Measurements from ENCODE around the gene C8G. TPM values are rescaled to one million over a fixed set of nuclear protein-coding genes. Genes with fewer than 3 reads are reported as not detected.

C8G gene
- total and polyA plus RNA-seq, 2 of the 13 experiments (the other 11 are each of a cell fraction or from before 2014, with no cell fraction given) = 4.9 to 12.8 TPM

DNA sequence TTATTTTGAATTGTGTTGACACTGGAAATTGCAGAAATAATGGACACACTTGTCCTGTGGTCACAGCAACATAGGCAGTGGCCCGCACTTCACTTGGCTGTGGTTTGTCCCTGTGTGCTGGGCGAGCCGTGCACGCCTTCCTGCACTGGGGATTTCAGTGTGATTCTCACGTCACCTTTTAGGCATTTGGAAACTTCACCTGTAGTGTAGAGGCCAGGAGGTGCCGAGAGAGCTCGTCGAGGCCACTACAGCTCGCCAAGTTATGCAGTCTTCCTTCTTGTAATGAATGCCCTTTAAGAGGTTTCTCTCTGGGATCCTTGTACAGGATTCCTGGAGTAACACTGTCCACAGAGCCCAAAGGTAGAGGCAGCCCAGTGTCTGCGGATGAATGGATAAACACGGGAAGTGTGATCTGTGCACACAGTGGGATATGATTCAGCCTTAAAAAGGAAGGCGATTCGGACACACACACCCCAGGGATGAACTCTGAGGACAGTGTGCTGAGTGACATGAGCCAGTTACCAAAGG lies 44.0 kb upstream of the C8G start (continued):
- TF ChIP-seq, protein P1, sequence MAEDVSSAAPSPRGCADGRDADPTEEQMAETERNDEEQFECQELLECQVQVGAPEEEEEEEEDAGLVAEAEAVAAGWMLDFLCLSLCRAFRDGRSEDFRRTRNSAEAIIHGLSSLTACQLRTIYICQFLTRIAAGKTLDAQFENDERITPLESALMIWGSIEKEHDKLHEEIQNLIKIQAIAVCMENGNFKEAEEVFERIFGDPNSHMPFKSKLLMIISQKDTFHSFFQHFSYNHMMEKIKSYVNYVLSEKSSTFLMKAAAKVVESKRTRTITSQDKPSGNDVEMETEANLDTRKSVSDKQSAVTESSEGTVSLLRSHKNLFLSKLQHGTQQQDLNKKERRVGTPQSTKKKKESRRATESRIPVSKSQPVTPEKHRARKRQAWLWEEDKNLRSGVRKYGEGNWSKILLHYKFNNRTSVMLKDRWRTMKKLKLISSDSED (CRISPR knock-in tag; IDR thresholded peaks at IDR 0.05) = no peak

DNA sequence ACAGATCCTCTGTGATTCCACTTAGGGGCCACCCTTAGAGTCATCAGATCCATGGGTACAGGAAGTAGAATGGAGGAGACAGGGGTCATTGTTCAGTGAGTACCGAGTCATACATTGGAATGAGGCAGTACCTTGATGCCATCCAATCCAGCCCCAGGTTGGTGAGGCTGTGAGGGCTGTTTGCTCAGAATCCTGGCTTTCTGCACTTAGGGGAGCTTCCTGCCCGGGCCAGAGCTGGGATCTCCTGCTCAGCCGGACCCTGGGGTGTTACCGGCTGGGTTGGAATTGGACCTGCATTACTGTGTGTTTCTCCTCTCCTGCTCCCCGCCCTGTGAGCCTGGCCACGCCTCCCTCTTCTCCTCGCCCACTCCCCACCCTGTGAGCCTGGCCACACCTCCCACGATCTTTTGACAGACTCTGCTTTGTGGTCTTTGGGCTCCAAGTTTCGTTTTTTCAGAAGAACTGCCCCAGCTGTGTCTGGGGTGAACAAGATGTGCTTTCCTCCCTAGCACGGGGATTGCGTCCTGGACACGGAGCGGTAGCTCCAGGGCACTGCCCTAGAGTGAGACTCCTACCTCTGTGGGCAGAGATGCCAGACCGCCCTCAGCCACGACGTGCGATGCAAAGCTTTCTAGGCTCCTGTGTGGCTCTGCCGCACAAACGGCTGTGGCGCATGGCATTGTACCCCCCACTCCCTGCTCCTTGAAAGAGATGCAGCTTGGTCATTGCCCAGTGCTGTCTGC lies 43.4 kb upstream of the C8G start:
- FAIRE-seq (peak; percentile 56), ATAC-seq (peak; percentile 92), DNase-seq (ENCODE audit: low spot score) (peak; percentile 88)
- ChIA-PET CTCF (ENCODE audit: low intra/inter-chr PET ratio, low total read pairs) (no interaction called here), POLR2A (interaction anchor here (0.9 to 2.4 kb wide), 7 partner anchors 15 to 339 kb away, joined by 3 to 20 read pairs (median 4); partner anchors contain the start of genes TRAF2 and TUBB4B)
- intact Hi-C loops (cut with micrococcal nuclease; ENCODE audit: unreplicated experiment) = no loop called here
- Histone ChIP-seq H3K27ac (ENCODE audit: extremely low read length, insufficient read depth, low read length) (peak overlapping the region; percentile 67), H3K79me2 (ENCODE audit: insufficient read depth, low read length) (peaks cover 13% of the 10 kb centered on the region), H3K27me3 (ENCODE audit: control insufficient read depth in 1 of 2, insufficient read depth in 2 of 2, low read length in 2 of 2) (no peaks in the 10 kb centered on the region), H2AFZ (ENCODE audit: low read length) (no peak overlapping the region), H3K4me2 (ENCODE audit: low read depth, low read length) (peak overlapping the region; percentile 39; the same call in 1 of the 2 replicates), H3K36me3 (replicated peaks in 1 of 2; ENCODE audit: control insufficient read depth in 1 of 2, insufficient read depth in 2 of 2, low read length in 2 of 2) (peaks cover 19 to 55% of the 10 kb centered on the region in 2 experiments), H3K9ac (ENCODE audit: insufficient read depth, low read depth, low read length) (peak overlapping the region; percentile 40; the same call in 1 of the 2 replicates), H3K4me1 (ENCODE audit: insufficient read depth, low read length) (peaks cover 27% of the 10 kb centered on the region), H4K20me1 (ENCODE audit: insufficient read depth, low read length) (peaks cover 12% of the 10 kb centered on the region), H3K4me3 (replicated peaks in 1 of 3; ENCODE audit: insufficient read depth in 1 of 3, low read depth in 2 of 3, low read length in 3 of 3) (no peak overlapping the region), H3K9me3 (ENCODE audit: low read length) (no peaks in the 10 kb centered on the region)
- BruUV-seq (replicated peaks) = no TSS peak
- in situ Hi-C loops (cut with HindIII; ENCODE audit: extremely low pct_ligation_motif_present, low pct_unique_long_range_greater_than_20kb) = no loop called here
- WGBS (ENCODE audit: low lambda C conversion rate) = 76% methylated on average over 18 of the region's 20 CpGs
- TF ChIP-seq, protein P2, sequence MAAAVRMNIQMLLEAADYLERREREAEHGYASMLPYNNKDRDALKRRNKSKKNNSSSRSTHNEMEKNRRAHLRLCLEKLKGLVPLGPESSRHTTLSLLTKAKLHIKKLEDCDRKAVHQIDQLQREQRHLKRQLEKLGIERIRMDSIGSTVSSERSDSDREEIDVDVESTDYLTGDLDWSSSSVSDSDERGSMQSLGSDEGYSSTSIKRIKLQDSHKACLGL (CRISPR knock-in tag; IDR thresholded peaks at IDR 0.05) = no peak
- TF ChIP-seq, protein P3, sequence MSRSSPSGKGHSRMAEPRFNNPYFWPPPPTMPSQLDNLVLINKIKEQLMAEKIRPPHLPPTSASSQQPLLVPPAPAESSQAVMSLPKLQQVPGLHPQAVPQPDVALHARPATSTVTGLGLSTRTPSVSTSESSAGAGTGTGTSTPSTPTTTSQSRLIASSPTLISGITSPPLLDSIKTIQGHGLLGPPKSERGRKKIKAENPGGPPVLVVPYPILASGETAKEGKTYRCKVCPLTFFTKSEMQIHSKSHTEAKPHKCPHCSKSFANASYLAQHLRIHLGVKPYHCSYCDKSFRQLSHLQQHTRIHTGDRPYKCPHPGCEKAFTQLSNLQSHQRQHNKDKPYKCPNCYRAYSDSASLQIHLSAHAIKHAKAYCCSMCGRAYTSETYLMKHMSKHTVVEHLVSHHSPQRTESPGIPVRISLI (CRISPR knock-in tag; IDR thresholded peaks at IDR 0.05; ENCODE audit: borderline replicate concordance) = no peak
- TF ChIP-seq, protein P4, sequence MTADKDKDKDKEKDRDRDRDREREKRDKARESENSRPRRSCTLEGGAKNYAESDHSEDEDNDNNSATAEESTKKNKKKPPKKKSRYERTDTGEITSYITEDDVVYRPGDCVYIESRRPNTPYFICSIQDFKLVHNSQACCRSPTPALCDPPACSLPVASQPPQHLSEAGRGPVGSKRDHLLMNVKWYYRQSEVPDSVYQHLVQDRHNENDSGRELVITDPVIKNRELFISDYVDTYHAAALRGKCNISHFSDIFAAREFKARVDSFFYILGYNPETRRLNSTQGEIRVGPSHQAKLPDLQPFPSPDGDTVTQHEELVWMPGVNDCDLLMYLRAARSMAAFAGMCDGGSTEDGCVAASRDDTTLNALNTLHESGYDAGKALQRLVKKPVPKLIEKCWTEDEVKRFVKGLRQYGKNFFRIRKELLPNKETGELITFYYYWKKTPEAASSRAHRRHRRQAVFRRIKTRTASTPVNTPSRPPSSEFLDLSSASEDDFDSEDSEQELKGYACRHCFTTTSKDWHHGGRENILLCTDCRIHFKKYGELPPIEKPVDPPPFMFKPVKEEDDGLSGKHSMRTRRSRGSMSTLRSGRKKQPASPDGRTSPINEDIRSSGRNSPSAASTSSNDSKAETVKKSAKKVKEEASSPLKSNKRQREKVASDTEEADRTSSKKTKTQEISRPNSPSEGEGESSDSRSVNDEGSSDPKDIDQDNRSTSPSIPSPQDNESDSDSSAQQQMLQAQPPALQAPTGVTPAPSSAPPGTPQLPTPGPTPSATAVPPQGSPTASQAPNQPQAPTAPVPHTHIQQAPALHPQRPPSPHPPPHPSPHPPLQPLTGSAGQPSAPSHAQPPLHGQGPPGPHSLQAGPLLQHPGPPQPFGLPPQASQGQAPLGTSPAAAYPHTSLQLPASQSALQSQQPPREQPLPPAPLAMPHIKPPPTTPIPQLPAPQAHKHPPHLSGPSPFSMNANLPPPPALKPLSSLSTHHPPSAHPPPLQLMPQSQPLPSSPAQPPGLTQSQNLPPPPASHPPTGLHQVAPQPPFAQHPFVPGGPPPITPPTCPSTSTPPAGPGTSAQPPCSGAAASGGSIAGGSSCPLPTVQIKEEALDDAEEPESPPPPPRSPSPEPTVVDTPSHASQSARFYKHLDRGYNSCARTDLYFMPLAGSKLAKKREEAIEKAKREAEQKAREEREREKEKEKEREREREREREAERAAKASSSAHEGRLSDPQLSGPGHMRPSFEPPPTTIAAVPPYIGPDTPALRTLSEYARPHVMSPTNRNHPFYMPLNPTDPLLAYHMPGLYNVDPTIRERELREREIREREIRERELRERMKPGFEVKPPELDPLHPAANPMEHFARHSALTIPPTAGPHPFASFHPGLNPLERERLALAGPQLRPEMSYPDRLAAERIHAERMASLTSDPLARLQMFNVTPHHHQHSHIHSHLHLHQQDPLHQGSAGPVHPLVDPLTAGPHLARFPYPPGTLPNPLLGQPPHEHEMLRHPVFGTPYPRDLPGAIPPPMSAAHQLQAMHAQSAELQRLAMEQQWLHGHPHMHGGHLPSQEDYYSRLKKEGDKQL (CRISPR knock-in tag; IDR thresholded peaks at IDR 0.05; ENCODE audit: low read depth) = no peak
- no peak for TF ChIP-seq ZNF563 (CRISPR knock-in tag; IDR thresholded peaks at IDR 0.05)
- TF ChIP-seq ZNF891 (CRISPR knock-in tag; IDR thresholded peaks at IDR 0.05) = no peak
- TF ChIP-seq ZNF205 (CRISPR knock-in tag; IDR thresholded peaks at IDR 0.05) = no peak
- TF ChIP-seq ZBTB38 (CRISPR knock-in tag; IDR thresholded peaks at IDR 0.05) = 0 out of 2 replicates have a peak, but pooled peaks have one; percentile 10
- 0 out of 2 replicates have a peak, but pooled peaks have one; percentile 25 for TF ChIP-seq MED1 (CRISPR knock-in tag; IDR thresholded peaks at IDR 0.05)
- peak; percentile 40 for TF ChIP-seq AGO2 (optimal IDR thresholded peaks at IDR 0.05; ENCODE audit: low read depth, low read length)
- 0 out of 2 replicates have a peak, but pooled peaks have one; percentile 29 for TF ChIP-seq ELF1 (CRISPR knock-in tag; IDR thresholded peaks at IDR 0.05)
- peak; percentile 71 for TF ChIP-seq FOSL2 (CRISPR knock-in tag; IDR thresholded peaks at IDR 0.05)
- TF ChIP-seq NCOA1 (CRISPR knock-in tag; IDR thresholded peaks at IDR 0.05) = no peak
